ENCODE results near the gene HSPBP1. TPM values are rescaled to one million over a fixed set of nuclear protein-coding genes. Genes with fewer than 3 reads are reported as not detected.
A peak's percentile ranks its signal among the peaks of the same experiment; 100 is the strongest.

HSPBP1 gene
- total RNA-seq, 2 experiments from 2014 or later = 44.3 to 45.0 TPM

- no peaks in the 10 kb centered on the region for H3K9me3 Mint-ChIP-seq
- H3K27ac Mint-ChIP-seq = no peak overlapping the region
- intact Hi-C loops (cut with micrococcal nuclease) = no loop called here
- CTCF ChIA-PET = no interaction called here
- H3K4me1 Mint-ChIP-seq (ENCODE audit: low read depth) = no peaks in the 10 kb centered on the region
- no peak overlapping the region for H3K4me3 Mint-ChIP-seq
- DNase-seq = no peak
- H3K27me3 Mint-ChIP-seq (ENCODE audit: low read depth) = no peaks in the 10 kb centered on the region
- H3K36me3 Mint-ChIP-seq (ENCODE audit: low read depth) = peaks cover 33% of the 10 kb centered on the region
Measured at GRCh38 chr19:55231391-55232285, 48.3 kb downstream of the HSPBP1 start.

- no peaks in the 10 kb centered on the region for H3K4me1 Mint-ChIP-seq (ENCODE audit: low read depth)
- CTCF ChIA-PET = no interaction called here
- no peaks in the 10 kb centered on the region for H3K27me3 Mint-ChIP-seq (ENCODE audit: low read depth)
- H3K9me3 Mint-ChIP-seq = no peaks in the 10 kb centered on the region
- intact Hi-C loops (cut with micrococcal nuclease) = no loop called here
- H3K36me3 Mint-ChIP-seq (ENCODE audit: low read depth) = peaks cover 26% of the 10 kb centered on the region
- H3K27ac Mint-ChIP-seq = no peak overlapping the region
- no peak overlapping the region for H3K4me3 Mint-ChIP-seq
- DNase-seq = no peak
Measured at GRCh38 chr19:55230780-55231179, 49.1 kb downstream of the HSPBP1 start.

- Mint-ChIP-seq H3K4me3 (no peak overlapping the region), H3K4me1 (ENCODE audit: low read depth) (no peaks in the 10 kb centered on the region), H3K27ac (no peak overlapping the region), H3K9me3 (no peaks in the 10 kb centered on the region), H3K27me3 (ENCODE audit: low read depth) (no peaks in the 10 kb centered on the region), H3K36me3 (ENCODE audit: low read depth) (peaks cover 30% of the 10 kb centered on the region)
- DNase-seq = no peak
- intact Hi-C loops (cut with micrococcal nuclease) = no loop called here
- CTCF ChIA-PET = no interaction called here
Measured at GRCh38 chr19:55230329-55230728, 49.6 kb downstream of the HSPBP1 start.

GRCh38 chr19:55229789-55230182 is 50.1 kb downstream of the HSPBP1 start:
- Mint-ChIP-seq H3K27ac (no peak overlapping the region), H3K4me3 (no peak overlapping the region), H3K9me3 (no peaks in the 10 kb centered on the region), H3K27me3 (ENCODE audit: low read depth) (no peaks in the 10 kb centered on the region), H3K4me1 (ENCODE audit: low read depth) (no peaks in the 10 kb centered on the region), H3K36me3 (ENCODE audit: low read depth) (peaks cover 27% of the 10 kb centered on the region)
- DNase-seq = no peak
- intact Hi-C loops (cut with micrococcal nuclease) = no loop called here
- CTCF ChIA-PET = no interaction called here

- intact Hi-C loops (cut with micrococcal nuclease) = no loop called here
- H3K9me3 Mint-ChIP-seq = no peaks in the 10 kb centered on the region
- CTCF ChIA-PET = no interaction called here
- no peaks in the 10 kb centered on the region for H3K4me1 Mint-ChIP-seq (ENCODE audit: low read depth)
- H3K4me3 Mint-ChIP-seq = no peak overlapping the region
- no peak for DNase-seq
- H3K27me3 Mint-ChIP-seq (ENCODE audit: low read depth) = no peaks in the 10 kb centered on the region
- H3K27ac Mint-ChIP-seq = no peak overlapping the region
- peaks cover 23% of the 10 kb centered on the region for H3K36me3 Mint-ChIP-seq (ENCODE audit: low read depth)
Measured at GRCh38 chr19:55229145-55229788, 50.6 kb downstream of the HSPBP1 start.

- no peak for DNase-seq
- Mint-ChIP-seq H3K27ac (peak within 1 kb of the TSS; percentile 37), H3K27me3 (ENCODE audit: low read depth) (no peaks in the 10 kb centered on the region), H3K36me3 (ENCODE audit: low read depth) (peaks cover 21% of the 10 kb centered on the region), H3K9me3 (no peaks in the 10 kb centered on the region), H3K4me1 (ENCODE audit: low read depth) (no peaks in the 10 kb centered on the region), H3K4me3 (no peak within 1 kb of the TSS)
- intact Hi-C loops (cut with micrococcal nuclease) = no loop called here
- CTCF ChIA-PET = no interaction called here
Measured at GRCh38 chr19:55228403-55229031, 51.4 kb downstream of the HSPBP1 start, which contains the start of gene TMEM86B. TMEM86B (minus strand) TSS chr19:55228763; CDS start chr19:55228741, 22 bp downstream.

GRCh38 chr19:55228015-55228391 is 51.9 kb downstream of the HSPBP1 start:
- Mint-ChIP-seq H3K36me3 (ENCODE audit: low read depth) (peaks cover 21% of the 10 kb centered on the region), H3K9me3 (no peaks in the 10 kb centered on the region), H3K4me1 (ENCODE audit: low read depth) (no peaks in the 10 kb centered on the region), H3K27ac (peak overlapping the region; percentile 37), H3K27me3 (ENCODE audit: low read depth) (no peaks in the 10 kb centered on the region), H3K4me3 (no peak overlapping the region)
- DNase-seq = no peak
- intact Hi-C loops (cut with micrococcal nuclease) = no loop called here
- CTCF ChIA-PET = no interaction called here

GRCh38 chr19:55227241-55228014 is 52.5 kb downstream of the HSPBP1 start:
- Mint-ChIP-seq H3K9me3 (no peaks in the 10 kb centered on the region), H3K4me1 (ENCODE audit: low read depth) (no peaks in the 10 kb centered on the region), H3K27ac (peak overlapping the region; percentile 37), H3K4me3 (no peak overlapping the region), H3K27me3 (ENCODE audit: low read depth) (no peaks in the 10 kb centered on the region), H3K36me3 (ENCODE audit: low read depth) (peaks cover 18% of the 10 kb centered on the region)
- intact Hi-C loops (cut with micrococcal nuclease) = no loop called here
- CTCF ChIA-PET = no interaction called here
- DNase-seq = no peak

GRCh38 chr19:55226788-55227187 is 53.1 kb downstream of the HSPBP1 start:
- H3K27me3 Mint-ChIP-seq (ENCODE audit: low read depth) = no peaks in the 10 kb centered on the region
- H3K4me1 Mint-ChIP-seq (ENCODE audit: low read depth) = no peaks in the 10 kb centered on the region
- no peak for DNase-seq
- H3K4me3 Mint-ChIP-seq = no peak overlapping the region
- CTCF ChIA-PET = no interaction called here
- no peak overlapping the region for H3K27ac Mint-ChIP-seq
- no peaks in the 10 kb centered on the region for H3K9me3 Mint-ChIP-seq
- peaks cover 14% of the 10 kb centered on the region for H3K36me3 Mint-ChIP-seq (ENCODE audit: low read depth)
- intact Hi-C loops (cut with micrococcal nuclease) = no loop called here

- H3K27me3 Mint-ChIP-seq (ENCODE audit: low read depth) = no peaks in the 10 kb centered on the region
- H3K9me3 Mint-ChIP-seq = peaks cover 2% of the 10 kb centered on the region
- H3K4me3 Mint-ChIP-seq = no peak overlapping the region
- no peak for DNase-seq
- no peaks in the 10 kb centered on the region for H3K4me1 Mint-ChIP-seq (ENCODE audit: low read depth)
- CTCF ChIA-PET = no interaction called here
- no peak overlapping the region for H3K27ac Mint-ChIP-seq
- peaks cover 17% of the 10 kb centered on the region for H3K36me3 Mint-ChIP-seq (ENCODE audit: low read depth)
- intact Hi-C loops (cut with micrococcal nuclease) = no loop called here
Measured at GRCh38 chr19:55226273-55226672, 53.6 kb downstream of the HSPBP1 start.

- Mint-ChIP-seq H3K27ac (no peak overlapping the region), H3K36me3 (ENCODE audit: low read depth) (peaks cover 17% of the 10 kb centered on the region), H3K9me3 (peaks cover 8% of the 10 kb centered on the region), H3K4me3 (no peak overlapping the region), H3K27me3 (ENCODE audit: low read depth) (no peaks in the 10 kb centered on the region), H3K4me1 (ENCODE audit: low read depth) (no peaks in the 10 kb centered on the region)
- CTCF ChIA-PET = no interaction called here
- intact Hi-C loops (cut with micrococcal nuclease) = no loop called here
- DNase-seq = no peak
Measured at GRCh38 chr19:55225415-55225958, 54.4 kb downstream of the HSPBP1 start.
